Measurements from ENCODE around the gene FADS1.

The FADS1 gene

DNA sequence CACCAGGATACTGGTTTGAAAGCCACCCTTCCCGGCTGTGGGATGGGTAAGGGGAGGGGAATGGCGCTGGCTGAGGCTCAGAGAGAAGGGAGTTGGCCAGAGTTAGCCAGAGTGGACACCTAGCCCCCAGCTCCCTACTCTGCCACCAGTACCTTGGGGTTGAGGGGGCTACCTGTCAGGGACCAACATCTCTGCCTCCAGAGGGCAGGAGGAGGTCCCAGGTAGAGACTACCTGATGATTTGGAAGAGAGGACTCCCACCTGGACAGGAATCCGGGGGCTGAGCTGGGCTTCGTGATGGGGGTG lies 60.7 kb downstream of the FADS1 start:
- DNase-seq = no peak

DNA sequence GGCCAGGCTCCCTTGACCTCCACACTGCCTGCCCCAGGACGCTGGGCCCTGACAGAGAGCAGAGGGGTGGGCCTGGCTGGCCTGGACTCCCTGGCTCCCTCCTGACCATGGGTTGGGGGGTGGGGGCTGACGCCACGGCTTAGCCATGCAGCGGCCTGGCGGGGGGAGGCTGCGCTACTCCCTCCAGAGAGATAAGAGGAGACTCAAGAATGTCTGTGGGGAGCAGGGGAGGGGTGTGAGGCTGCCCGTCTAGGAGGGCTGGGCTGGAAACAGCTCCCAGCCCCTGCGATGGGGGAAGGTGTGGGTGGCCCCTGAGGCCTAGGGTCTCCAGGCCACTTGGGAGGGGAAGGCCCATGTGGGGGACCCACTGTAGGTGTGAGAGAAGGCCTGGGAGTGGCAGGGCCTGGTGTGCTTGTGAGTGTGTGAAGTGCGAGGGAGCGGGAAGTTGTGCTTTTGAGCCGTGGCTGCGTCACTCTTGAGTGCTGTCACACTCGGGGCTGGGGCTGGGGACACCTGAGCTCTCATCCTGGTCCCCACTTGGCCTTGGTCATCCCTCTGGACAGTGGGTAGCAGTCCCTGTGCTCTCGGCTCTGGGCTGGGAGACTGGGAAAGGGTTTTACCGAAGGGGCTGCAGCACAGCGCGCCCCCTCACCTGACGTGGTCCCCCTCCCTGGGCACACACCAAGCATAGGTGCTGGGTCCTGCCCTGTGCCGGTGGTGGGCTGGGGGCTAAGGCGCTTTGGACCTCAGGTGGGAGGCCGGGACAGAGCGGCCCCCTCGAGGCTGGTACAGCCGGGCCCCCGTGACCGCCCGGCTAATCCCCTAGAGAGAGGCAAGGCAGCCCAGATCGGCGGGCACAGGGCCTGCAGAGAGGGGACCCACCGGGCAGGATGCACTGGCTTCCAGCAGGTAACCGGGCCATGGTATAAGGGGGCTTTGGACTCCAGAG lies 62.0 kb downstream of the FADS1 start:
- DNase-seq = no peak

DNA sequence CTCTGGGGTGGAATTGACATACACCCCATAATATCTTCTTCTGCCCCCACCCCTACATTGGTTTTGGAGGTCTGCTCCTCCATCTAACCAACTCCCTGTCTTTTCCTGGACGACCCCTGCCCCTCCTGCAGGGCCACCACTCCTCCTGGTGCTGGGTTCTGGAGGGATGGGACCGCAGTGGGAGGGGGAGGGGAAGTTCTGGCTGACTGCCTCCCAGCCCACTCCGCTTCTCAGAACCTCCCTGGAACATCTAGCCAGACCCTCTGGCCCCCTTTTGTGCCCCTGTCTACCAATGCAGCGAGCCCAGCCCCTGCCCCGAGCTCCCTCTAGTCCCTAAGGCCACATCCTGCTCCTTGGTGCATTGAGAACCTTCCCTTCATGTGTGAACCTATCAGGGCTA lies 63.1 kb downstream of the FADS1 start:
- no peak for DNase-seq

DNA sequence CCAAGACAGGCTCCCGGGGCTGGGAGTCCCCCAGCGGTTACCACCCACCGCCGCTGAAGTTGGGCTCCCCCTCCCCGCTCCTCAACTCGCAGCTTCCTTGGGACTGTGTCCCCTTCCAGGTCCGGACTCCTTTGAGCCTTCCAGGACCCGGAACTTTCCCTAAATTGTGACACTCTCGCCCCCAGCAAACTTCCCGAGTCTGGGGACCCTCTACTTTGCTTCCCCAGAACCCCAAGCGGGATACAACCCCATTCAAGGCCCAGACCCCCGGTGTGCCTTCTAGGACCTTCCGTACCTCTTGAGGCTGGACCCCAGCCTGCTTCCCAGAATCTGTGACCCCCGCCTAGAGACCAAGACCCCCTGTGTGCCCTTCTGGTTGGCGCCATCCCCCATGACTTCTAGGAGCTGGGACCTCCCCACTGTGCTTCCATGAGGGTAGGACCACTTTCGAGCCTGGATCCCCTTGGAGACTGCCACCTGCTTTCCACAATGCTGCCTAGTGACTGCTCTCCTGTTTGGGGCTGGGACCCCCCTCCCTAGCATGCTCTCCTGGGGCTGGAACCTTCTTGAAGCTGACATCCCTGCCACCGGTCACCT lies 63.8 kb downstream of the FADS1 start:
- DNase-seq = no peak

DNA sequence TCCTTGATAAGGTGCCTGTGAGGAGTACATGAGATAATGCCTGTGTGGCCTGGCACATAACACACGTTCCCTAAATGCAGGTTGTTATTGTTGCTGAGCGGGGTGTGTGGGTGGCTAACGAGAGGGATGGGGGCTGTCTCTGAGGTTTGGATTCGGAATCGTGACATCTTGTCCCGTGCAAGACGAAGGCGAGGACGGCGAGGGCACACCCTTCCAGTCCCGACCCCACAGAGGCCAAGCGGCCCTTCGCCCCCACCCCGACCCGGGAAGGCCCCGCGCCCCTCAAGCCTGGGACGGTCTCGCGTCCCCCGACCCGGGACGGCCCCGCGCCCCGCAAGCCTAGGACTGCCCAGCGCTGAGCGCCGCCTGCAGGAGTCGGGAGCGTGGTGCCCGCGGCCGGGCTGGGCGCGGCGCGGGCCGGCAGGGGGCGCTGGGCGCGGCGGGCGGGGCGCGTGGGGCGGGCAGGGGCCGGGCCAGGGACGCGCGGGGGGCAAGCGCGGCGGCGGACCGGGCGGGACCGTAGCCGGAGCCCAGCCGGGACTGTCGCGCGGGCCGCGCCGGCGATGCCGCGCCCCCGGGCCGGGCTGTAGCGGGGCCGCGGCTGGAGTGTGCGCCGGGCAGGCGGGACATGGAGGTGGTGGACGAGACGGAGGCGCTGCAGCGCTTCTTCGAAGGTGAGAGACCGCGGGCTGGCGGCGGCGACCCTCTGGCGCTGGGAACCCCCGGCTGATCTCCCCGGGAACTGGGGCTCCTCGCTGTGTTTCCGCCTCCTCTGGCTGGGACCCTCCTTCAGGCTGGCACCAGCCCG lies 64.5 kb downstream of the FADS1 start, which contains the start of gene MYRF:
Gene MYRF (plus strand): TSS at position 520 of the 808 bp plus-strand sequence. CDS start 109 bp downstream, at position 629.
- DNase-seq = peak; percentile 22

DNA sequence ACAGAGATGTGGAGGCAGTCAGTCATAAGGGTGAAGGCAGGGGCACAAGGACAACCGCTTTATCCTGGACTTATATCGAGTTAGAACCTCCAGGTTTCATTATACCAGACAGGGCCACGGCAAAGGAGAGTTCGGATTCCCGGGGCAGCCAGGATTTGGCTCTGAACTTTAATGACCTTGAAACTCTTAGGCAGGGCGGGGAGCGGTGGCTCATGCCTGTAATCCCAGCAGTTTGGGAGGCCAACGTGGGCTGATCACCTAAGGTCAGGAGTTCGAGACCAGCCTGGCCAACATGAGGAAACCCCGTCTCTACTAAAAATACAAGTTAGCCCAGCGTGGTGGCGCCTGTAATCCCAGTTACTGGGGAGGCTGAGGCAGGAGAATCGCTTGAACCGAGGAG lies 65.4 kb downstream of the FADS1 start:
- no peak for DNase-seq

DNA sequence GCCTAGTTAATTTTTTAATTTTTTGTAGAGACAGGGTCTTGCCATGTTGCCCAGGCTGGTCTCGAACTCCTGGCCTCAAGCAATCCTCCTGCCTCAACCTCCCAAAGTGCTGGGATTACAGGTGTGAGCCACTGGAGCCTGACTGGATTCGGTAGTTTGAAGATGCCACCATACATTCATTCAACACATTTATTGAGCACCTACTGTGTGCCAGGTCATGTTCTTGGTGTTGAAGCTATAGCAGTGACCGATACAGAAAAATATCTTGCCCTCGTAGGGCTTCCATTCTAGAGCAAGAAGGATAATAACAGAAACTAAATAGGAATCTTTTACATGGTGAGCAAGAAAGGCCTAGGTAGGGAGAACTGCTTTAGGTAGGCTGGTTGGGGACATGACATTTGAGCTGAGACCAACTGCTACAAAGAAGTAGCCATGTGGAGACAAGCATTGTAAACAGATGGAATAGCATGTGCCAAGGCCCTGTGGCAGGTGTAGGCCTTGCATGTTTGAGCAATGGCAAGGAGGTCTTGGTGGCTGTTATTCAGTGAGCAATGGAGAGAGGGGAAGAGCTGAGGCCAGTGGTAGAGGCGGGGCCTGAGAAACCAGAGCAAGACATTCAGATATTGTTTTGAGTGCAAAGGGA lies 66.1 kb downstream of the FADS1 start:
- DNase-seq = no peak

Data from NCI-H2171 treated with DMSO at 0.1 percent for 48 hours (cell line).